SH-SY5Y (cell line): ENCODE data around the gene SYT15.

Experiments used
- GATA2 ChIP-seq: IDR thresholded peaks from 2 replicates; pipeline ENCODE4 v1.6.1; 2011; ENCODE audit warnings: mild to moderate bottlenecking, low read depth, low read length
- GATA3 ChIP-seq: IDR thresholded peaks from 2 replicates; pipeline ENCODE4 v1.6.1; 2011; ENCODE audit warnings: low read depth, mild to moderate bottlenecking, low read length, moderate library complexity

DNA sequence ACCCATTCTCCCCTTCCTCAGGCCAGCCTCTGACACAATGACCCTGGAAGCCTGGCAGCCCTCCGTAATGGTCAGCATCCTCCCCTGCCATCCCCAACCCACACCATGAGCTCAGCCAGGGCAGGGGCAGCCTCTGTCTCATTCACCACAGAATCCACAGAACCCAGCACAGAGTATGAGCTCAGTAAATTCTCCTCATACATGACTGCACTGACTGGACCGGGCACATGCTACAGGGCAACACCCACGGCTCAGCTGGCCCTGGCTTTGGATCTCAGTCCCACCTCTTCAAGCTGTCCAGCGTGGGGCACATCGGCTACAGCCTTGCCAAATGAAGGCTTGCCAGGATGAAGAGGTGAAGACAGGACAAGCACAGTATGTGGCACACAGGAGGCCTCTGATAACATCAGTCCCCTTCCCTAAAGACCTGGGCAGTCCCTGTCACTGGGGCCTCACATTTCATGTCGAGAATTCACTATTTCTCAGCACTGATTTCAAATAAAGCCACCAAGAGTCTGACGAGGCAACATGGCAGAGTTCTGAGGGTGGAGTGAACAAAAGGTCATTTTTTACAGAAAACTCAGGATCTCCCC lies 30.3 kb upstream of the SYT15 start:
- no peak for TF ChIP-seq GATA2
- TF ChIP-seq GATA3, result no peak
